GM12891 (cell line): ENCODE results near the gene DNAH7.

Source experiments
- PAX5 ChIP-seq: IDR thresholded peaks from 2 replicates; pipeline ENCODE4 v1.6.1; 2011; ENCODE audit warnings: low read length, moderate library complexity, mild to moderate bottlenecking; ENCODE audit not compliant: insufficient read depth, severe bottlenecking
- POLR2A ChIP-seq: IDR thresholded peaks from 2 replicates; pipeline ENCODE4 v1.6.1; 2011; ENCODE audit warnings: low read depth, low read length, control low read depth
- POLR2AphosphoS5 ChIP-seq: IDR thresholded peaks from 2 replicates; pipeline ENCODE4 v1.6.1; 2011; ENCODE audit warnings: low read depth, low read length, control low read depth
- SPI1 ChIP-seq: IDR thresholded peaks from 2 replicates; pipeline ENCODE4 v1.6.1; 2011; ENCODE audit warnings: low read depth, low read length, control low read depth
- TAF1 ChIP-seq: IDR thresholded peaks from 2 replicates; pipeline ENCODE4 v1.6.1; 2011; ENCODE audit warnings: low read depth, low read length, control low read depth

DNA sequence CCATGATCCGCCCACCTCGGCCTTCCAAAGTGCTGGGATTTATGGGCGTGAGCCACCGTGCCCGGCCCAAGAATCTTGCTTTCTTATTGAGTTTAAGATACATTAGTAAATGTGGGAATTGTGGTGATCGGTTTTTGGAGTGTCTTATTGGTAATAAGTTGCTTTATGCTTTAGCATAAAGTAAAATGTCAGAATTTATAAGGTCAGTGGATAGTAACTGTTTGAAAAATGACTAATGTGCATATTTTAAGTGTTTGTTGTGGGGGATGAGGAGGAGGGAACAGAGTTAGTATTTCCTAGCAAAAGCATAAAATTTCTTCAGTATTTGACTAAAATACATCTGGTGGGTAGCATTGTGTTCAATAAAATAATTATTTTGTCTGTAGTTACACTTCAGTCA, 334.2 kb downstream of the DNAH7 start:
- TF ChIP-seq POLR2A (no peak), SPI1 (no peak), TAF1 (no peak), POLR2AphosphoS5 (no peak), PAX5 (no peak)
